NCI-H2029 (cell line): ENCODE results near the gene PCDHB9.

ENCODE experiments used
- DNase-seq: peaks from one replicate; lab custom pipeline; 2025; lab: John Stamatoyannopoulos, UW

The PCDHB9 gene

DNA sequence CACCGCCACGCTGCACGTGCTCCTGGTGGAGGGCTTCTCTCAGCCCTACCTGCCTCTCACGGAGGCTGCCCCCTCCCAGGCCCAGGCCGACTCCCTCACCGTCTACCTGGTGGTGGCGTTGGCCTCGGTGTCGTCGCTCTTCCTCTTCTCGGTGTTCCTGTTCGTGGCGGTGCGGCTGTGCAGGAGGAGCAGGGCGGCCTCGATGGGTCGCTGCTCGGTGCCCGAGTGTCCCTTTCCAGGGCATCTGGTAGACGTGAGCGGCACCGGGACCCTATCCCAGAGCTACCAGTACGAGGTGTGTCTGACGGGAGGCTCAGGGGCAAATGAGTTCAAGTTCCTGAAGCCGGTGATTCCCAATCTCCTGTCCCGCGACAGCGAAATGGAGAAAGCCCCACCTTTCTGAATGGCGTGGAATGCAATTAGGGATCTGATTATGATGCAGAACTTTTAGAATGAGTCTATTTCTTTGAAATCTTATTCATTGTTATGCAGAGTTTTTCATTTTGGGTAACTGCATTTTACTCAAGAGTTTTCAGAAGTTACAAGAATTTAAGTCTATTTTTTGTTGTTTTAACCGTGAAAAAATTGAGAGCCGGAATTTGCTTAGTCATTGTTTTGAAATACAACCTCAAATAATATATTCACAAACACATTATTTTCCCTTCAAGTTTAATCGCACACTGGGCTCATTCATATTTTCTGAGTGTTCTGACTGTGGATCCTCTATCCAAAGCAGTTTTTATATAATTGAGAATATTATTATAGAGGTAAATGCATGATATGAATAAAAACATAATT lies 49.8 kb downstream of the PCDHB9 start:
- DNase-seq, result no peak
